DND-41 (cell line): ENCODE data around the gene YJEFN3.

ENCODE experiments used
- ATAC-seq: fragments of 200-7000 bp; cut with Tn5 transposase; 3 replicates; pipeline ENCODE4 v1.9.1; 2021; ENCODE audit warnings: low read depth; ENCODE audit not compliant: insufficient read depth
- DNase-seq: peaks from one replicate; pipeline ENCODE4 v3.0.0-alpha.2; 2020
- H2AFZ ChIP-seq: 2 replicates; pipeline ENCODE4 v1.6.0; 2012; ENCODE audit warnings: low read depth, low read length
- H3K27ac ChIP-seq: 2 replicates; pipeline ENCODE4 v1.5.1; 2012; ENCODE audit warnings: low read length, inconsistent platforms
- H3K27me3 ChIP-seq: fragments of 200-600 bp; sonication (generic); 2 replicates; pipeline ENCODE4 v1.6.0; 2012; ENCODE audit warnings: low read length, mild to moderate bottlenecking, inconsistent platforms; ENCODE audit not compliant: insufficient read depth, poor library complexity
- H3K36me3 ChIP-seq: 2 replicates; pipeline ENCODE4 v1.5.1; 2012; ENCODE audit warnings: low read length, inconsistent platforms; ENCODE audit not compliant: insufficient read depth
- H3K4me1 ChIP-seq: 2 replicates; pipeline ENCODE4 v1.5.1; 2012; ENCODE audit warnings: mild to moderate bottlenecking, low read length; ENCODE audit not compliant: insufficient read depth
- H3K4me2 ChIP-seq: 2 replicates; pipeline ENCODE4 v1.6.0; 2012; ENCODE audit warnings: mild to moderate bottlenecking, moderate library complexity, low read length, inconsistent platforms; ENCODE audit not compliant: insufficient read depth
- H3K4me3 ChIP-seq, 2 experiments: fragments of 200-600 bp in 1 of 2; shearing (Covaris generic) in 1 of 2; 2 replicates each; pipeline ENCODE4 v1.5.1; 2012 to 2016; ENCODE audit warnings: inconsistent platforms in 2 of 2, low read length in 2 of 2, mild to moderate bottlenecking in 2 of 2, low read depth in 1 of 2, moderate library complexity in 1 of 2
- H3K79me2 ChIP-seq: 2 replicates; pipeline ENCODE4 v1.6.0; 2012; ENCODE audit warnings: low read length, inconsistent platforms; ENCODE audit not compliant: insufficient read depth
- H3K9ac ChIP-seq: 2 replicates; pipeline ENCODE4 v1.6.0; 2012; ENCODE audit warnings: low read depth, mild to moderate bottlenecking, inconsistent platforms, low read length, moderate library complexity
- H3K9me3 ChIP-seq: 2 replicates; pipeline ENCODE4 v1.5.1; 2012; ENCODE audit warnings: low read length, moderate library complexity, mild to moderate bottlenecking, inconsistent platforms; ENCODE audit not compliant: insufficient read depth, severe bottlenecking
- H4K20me1 ChIP-seq: 2 replicates; pipeline ENCODE4 v1.6.0; 2012; ENCODE audit warnings: low read length; ENCODE audit not compliant: insufficient read depth
- EZH2 ChIP-seq: IDR thresholded peaks from 3 replicates; pipeline ENCODE4 v1.6.1; 2012; ENCODE audit warnings: borderline replicate concordance, low read depth, mild to moderate bottlenecking, moderate library complexity, low read length, inconsistent platforms; ENCODE audit not compliant: severe bottlenecking
- TF ChIP-seq, protein P1 (sequence below): IDR thresholded peaks from 2 replicates; pipeline ENCODE4 v1.5.1; 2012; ENCODE audit warnings: borderline replicate concordance, low read length, moderate library complexity, mild to moderate bottlenecking; ENCODE audit not compliant: poor library complexity, severe bottlenecking; ENCODE audit errors: extremely low read depth

The YJEFN3 gene

GRCh38 chr19:19514881-19515641 is 13.7 kb upstream of the YJEFN3 start, which contains the start of gene TSSK6:
TSSK6 (minus strand) TSS chr19:19515548; CDS start chr19:19515427, 121 bp downstream.
- H3K27me3 ChIP-seq, result no peaks in the 10 kb centered on the region
- no peak for ATAC-seq
- H4K20me1 ChIP-seq, result peaks cover 11% of the 10 kb centered on the region; the same call in 1 of the 2 replicates
- H3K9me3 ChIP-seq, result no peaks in the 10 kb centered on the region
- TF ChIP-seq, protein P1, sequence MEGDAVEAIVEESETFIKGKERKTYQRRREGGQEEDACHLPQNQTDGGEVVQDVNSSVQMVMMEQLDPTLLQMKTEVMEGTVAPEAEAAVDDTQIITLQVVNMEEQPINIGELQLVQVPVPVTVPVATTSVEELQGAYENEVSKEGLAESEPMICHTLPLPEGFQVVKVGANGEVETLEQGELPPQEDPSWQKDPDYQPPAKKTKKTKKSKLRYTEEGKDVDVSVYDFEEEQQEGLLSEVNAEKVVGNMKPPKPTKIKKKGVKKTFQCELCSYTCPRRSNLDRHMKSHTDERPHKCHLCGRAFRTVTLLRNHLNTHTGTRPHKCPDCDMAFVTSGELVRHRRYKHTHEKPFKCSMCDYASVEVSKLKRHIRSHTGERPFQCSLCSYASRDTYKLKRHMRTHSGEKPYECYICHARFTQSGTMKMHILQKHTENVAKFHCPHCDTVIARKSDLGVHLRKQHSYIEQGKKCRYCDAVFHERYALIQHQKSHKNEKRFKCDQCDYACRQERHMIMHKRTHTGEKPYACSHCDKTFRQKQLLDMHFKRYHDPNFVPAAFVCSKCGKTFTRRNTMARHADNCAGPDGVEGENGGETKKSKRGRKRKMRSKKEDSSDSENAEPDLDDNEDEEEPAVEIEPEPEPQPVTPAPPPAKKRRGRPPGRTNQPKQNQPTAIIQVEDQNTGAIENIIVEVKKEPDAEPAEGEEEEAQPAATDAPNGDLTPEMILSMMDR, result no peak
- no peak for TF ChIP-seq EZH2
- peak within 1 kb of the TSS; percentile 90 to 99 for H3K4me3 ChIP-seq
- peaks cover 23% of the 10 kb centered on the region for H3K36me3 ChIP-seq
- H3K4me2 ChIP-seq, result peak within 1 kb of the TSS; percentile 99
- H3K9ac ChIP-seq, result peak within 1 kb of the TSS; percentile 82
- no peak for DNase-seq
- peak within 1 kb of the TSS; percentile 88 for H3K27ac ChIP-seq
- H3K79me2 ChIP-seq, result peaks cover 55% of the 10 kb centered on the region
- H2AFZ ChIP-seq, result peak within 1 kb of the TSS; percentile 92
- H3K4me1 ChIP-seq, result peaks cover 35% of the 10 kb centered on the region

- ATAC-seq, result peak; percentile 90
- Histone ChIP-seq H3K4me2 (peak within 1 kb of the TSS; percentile 99), H4K20me1 (peaks cover 14% of the 10 kb centered on the region; the same call in 1 of the 2 replicates), H3K9ac (peak within 1 kb of the TSS; percentile 82), H3K79me2 (peaks cover 63% of the 10 kb centered on the region), H3K4me3 (peak within 1 kb of the TSS; percentile 90 to 99), H2AFZ (peak within 1 kb of the TSS; percentile 92), H3K27ac (peak within 1 kb of the TSS; percentile 88), H3K4me1 (peaks cover 35% of the 10 kb centered on the region), H3K9me3 (no peaks in the 10 kb centered on the region), H3K36me3 (peaks cover 29% of the 10 kb centered on the region), H3K27me3 (no peaks in the 10 kb centered on the region)
- TF ChIP-seq, protein P1, result no peak
- no peak for TF ChIP-seq EZH2
- DNase-seq, result peak; percentile 93
Measured at GRCh38 chr19:19515642-19516519, 12.8 kb upstream of the YJEFN3 start, which contains the start of gene NDUFA13. NDUFA13 (plus strand) TSS chr19:19516225; CDS start chr19:19516239, 14 bp downstream.

GRCh38 chr19:19517235-19517619 is 11.5 kb upstream of the YJEFN3 start:
- Histone ChIP-seq H3K4me2 (peak overlapping the region; percentile 99), H3K4me3 (peak overlapping the region; percentile 90 to 99; a peak in 3 of 4 replicates), H3K27ac (peak overlapping the region; percentile 88; the same call in 1 of the 2 replicates), H3K9me3 (no peaks in the 10 kb centered on the region), H4K20me1 (peaks cover 14% of the 10 kb centered on the region; the same call in 1 of the 2 replicates), H3K9ac (peak overlapping the region; percentile 82), H3K36me3 (peaks cover 31% of the 10 kb centered on the region), H2AFZ (no peak overlapping the region), H3K27me3 (no peaks in the 10 kb centered on the region), H3K4me1 (peaks cover 35% of the 10 kb centered on the region), H3K79me2 (peaks cover 75% of the 10 kb centered on the region)
- DNase-seq (no peak), ATAC-seq (no peak)
- no peak for TF ChIP-seq EZH2
- TF ChIP-seq, protein P1, result no peak
